ENCODE measurements around the gene FDCSP.
"Not testable (repeated sequence)": the region's sequence is repeated elsewhere in the genome, so short reads cannot be mapped to it uniquely, and the experiment has no call there.

The FDCSP gene

GRCh38 chr4:70225824-70226223 lies at the start of gene FDCSP:
Gene FDCSP, plus strand, starts transcription at chr4:70226124. Its CDS starts 5,071 bp downstream, at chr4:70231195.
- no peak within 1 kb of the TSS for H3K4me3 ChIP-seq (ENCODE audit: low read depth, low read length)

DNA sequence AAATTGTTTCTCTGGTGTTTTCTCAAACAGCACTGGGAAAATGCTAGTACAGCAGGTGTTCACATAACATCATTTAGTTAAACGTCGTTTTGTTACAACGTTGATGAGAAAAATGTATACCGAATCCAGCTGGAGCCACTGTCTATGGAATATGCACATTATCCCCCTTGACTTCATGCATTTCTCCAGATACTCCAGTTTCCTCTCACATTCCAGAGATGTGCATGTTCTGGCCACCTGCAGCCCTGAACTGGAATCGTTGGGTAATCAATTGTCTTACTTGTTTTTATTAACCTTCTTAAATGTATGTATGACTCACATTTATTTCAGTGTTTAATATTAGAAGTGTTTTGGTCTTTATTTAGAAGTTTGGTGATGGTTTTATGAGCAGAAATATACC lies 48.8 kb upstream of the FDCSP start:
- H3K4me3 ChIP-seq (ENCODE audit: low read depth, low read length) = no peak overlapping the region

- no peak overlapping the region for H3K4me3 ChIP-seq (ENCODE audit: low read depth, low read length)
Measured at GRCh38 chr4:70178075-70178660, 47.8 kb upstream of the FDCSP start.

DNA sequence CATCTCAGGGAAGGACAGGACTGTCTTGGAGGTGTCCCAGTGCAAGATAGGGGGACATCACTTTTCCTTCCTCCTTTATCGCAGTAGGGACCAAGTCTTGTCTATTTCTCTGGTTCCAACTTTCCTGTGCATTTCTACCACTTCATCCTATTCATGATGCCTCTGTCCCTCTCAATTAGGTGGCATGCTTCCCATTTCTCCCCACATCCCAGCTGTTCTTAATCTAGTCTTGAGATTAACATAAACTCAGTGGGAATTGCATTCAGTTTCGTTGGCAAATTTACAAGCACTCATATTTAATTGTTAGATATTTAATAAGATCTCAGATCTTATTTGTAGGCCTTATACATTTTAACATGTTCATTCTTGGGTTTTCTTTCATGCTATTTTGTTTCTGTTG lies 46.1 kb upstream of the FDCSP start:
- no peak overlapping the region for H3K4me3 ChIP-seq (ENCODE audit: low read depth, low read length)

GRCh38 chr4:70181864-70182263 lies 44.1 kb upstream of the FDCSP start:
- H3K4me3 ChIP-seq (ENCODE audit: low read depth, low read length) = no peak overlapping the region

GRCh38 chr4:70182517-70183167 lies 43.3 kb upstream of the FDCSP start:
- no peak overlapping the region for H3K4me3 ChIP-seq (ENCODE audit: low read depth, low read length)

DNA sequence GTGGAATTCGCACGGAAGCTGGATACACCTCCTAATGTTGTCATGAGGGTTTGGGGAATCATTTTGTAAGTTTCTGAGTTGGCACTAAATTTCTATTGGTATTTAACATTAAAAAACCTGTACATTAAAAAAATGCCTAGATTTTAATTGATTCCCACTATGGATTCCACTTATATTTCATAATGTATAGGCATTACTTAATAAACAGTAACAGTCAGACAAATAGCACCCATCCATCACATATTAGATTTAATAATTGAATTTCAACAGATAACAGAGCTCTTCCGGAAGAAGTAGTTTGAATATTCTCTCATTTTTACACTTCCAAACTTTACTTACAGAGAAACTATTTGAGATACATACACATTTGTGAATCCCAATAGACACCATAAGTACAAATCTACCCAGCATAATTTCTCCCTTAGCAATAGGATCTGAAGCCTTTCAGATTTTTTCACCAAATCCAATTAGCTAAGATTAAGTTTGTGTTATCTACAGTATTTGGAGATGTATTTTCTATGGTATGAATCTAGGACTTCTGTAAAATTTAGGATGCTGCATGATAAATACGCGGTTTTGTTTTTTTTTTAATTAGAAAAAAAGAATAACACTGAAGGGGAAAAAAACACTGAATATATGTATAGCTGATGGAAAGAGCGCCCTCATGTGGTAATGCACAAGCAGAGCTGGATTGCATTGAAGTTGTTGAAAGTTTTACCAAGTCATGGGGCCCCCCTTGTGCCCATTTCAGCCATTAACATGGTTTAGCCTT lies 42.6 kb upstream of the FDCSP start:
- H3K4me3 ChIP-seq (ENCODE audit: low read depth, low read length) = no peak overlapping the region

DNA sequence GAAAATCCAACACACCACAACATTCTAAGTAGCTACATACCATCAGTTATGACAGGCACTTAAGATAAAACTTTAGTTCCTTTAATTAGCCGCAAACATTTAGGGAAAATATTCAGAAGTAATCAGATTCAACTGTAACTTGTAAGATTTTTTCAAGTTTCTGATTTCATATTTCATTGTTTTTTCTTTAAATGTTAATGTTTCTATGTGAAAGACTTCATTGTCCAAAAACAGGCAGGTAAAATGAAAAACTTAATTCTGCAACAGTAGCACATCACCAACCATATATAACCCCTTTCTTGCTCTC lies 42.0 kb upstream of the FDCSP start:
- H3K4me3 ChIP-seq (ENCODE audit: low read depth, low read length) = no peak overlapping the region

DNA sequence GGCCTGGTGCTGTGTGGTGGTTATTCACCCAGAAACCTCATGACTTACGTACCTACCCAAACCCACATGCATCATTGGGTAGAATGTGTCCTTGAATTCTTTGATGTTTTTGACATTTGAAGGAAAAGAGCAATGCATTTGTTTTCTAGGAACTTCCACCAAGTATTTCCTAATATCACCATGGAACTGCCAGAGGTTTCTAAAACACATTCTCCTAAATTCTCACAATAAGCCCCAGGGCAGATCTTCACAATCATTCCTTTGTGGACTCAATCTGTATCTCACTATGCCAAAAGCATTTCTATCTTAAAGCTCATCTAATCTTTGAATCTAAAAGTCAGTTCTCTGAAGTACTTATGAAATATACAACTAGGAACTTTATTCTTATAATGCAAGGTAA lies 38.7 kb upstream of the FDCSP start:
- H3K4me3 ChIP-seq (ENCODE audit: low read depth, low read length) = no peak overlapping the region

DNA sequence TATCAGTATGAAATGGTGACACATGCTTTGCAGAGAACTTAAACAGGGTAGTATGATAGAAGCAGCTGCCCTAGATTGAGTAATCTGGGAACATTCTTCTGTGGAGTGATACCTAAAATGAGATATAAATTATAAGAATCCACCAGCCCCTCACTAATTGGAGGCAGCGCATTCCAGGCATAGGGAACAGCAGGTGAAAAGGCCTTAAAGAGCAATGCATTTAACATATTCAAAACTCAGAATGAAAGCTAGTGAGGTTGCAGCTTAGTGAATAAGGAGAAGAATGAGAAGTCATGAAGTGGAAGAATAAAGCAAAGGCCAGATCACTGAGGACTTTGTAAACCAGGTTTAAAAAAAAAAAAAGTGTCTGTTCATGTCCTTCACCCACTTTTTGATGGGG lies 35.3 kb upstream of the FDCSP start:
- H3K4me3 ChIP-seq (ENCODE audit: low read depth, low read length) = no peak overlapping the region

DNA sequence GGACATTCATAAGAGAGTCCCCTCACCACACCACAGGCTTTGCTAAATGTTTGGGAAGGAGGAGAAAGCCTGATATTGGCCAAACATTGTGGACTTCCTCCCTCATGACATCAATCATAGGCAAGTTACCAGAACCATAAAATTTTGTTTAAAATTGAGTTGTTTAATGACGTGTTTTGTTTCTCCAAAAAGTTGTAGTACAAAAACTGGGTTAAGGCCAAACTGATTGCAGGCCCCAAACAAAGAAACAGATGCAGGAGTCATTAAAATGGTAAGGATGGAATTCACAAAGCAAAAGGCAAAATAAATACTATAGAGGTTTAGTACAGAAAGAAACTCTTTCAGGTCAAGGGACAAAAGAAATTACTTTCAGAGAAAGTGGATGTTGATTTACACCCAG lies 34.3 kb upstream of the FDCSP start:
- no peak overlapping the region for H3K4me3 ChIP-seq (ENCODE audit: low read depth, low read length)

- H3K4me3 ChIP-seq (ENCODE audit: low read depth, low read length) = no peak overlapping the region
Measured at GRCh38 chr4:70192895-70193294, 33.0 kb upstream of the FDCSP start.

GRCh38 chr4:70195425-70195824 lies 30.5 kb upstream of the FDCSP start, which contains the start of gene ODAM:
Gene ODAM, plus strand, starts transcription at chr4:70195725. Its CDS starts 819 bp downstream, at chr4:70196544.
- H3K4me3 ChIP-seq (ENCODE audit: low read depth, low read length) = no peak within 1 kb of the TSS

DNA sequence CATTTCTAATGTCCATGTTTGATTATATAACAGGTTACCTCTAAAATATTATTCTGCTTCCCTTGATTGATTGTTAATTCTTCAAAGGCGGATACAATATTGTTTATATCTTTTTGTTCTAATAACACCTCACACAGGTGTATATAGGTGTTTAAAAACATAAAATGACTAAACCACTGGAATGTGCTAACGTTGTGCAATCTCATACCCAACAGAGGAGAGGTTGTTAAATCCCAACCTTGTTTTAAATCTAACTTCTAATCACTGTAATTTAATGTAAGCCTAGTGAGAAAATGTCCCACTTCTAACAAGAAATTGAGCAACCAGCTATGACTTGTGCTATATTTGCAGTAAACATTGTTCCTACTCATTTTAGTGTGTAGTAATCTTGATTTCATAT lies 29.1 kb upstream of the FDCSP start:
- H3K4me3 ChIP-seq (ENCODE audit: low read depth, low read length) = no peak overlapping the region

- H3K4me3 ChIP-seq (ENCODE audit: low read depth, low read length) = no peak overlapping the region
Measured at GRCh38 chr4:70197842-70198241, 28.1 kb upstream of the FDCSP start.

DNA sequence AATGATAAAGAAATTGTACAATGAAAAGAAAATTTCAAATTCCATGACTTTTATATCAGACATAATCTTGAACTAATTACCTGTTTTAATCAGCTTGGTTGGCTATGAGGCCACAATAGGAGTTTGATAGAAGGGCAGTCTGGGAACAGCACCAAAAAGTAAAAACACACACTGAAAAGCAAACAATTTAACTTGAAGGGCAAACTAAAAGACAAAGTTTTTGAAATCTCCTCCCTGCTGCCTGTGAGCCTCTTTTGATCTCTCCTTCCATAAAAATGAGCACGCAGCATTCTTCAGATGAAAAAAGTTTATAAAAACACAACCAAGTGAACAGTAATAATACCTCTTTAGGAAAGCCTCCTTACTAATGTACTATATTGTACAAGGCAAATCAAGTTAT lies 22.3 kb upstream of the FDCSP start:
- H3K4me3 ChIP-seq (ENCODE audit: low read depth, low read length) = no peak overlapping the region

DNA sequence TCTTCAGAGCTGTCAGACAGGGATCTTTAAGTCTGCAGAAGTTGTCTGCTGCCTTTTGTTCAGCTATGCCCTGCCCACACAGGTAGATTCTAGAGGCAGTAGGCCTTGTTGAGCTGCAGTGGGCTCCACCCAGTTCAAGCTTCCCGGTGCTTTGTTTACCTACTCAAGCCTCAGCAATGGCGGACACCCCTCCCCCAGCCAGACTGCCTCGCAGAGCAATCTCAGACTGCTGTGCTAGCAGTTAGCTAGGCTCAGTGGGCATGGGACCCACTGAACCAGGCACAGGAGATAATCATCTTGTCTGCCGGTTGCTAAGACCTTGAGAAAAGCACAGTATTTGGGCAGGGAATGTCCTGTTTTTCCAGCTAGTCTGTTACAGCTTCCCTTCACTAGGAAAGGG lies 13.2 kb upstream of the FDCSP start:
- not testable (repeated sequence) for H3K4me3 ChIP-seq (ENCODE audit: low read depth, low read length)

GRCh38 chr4:70216109-70216508 lies 9.8 kb upstream of the FDCSP start:
- H3K4me3 ChIP-seq (ENCODE audit: low read depth, low read length) = not testable (repeated sequence)

- not testable (repeated sequence) for H3K4me3 ChIP-seq (ENCODE audit: low read depth, low read length)
Measured at GRCh38 chr4:70216550-70216949, 9.4 kb upstream of the FDCSP start.

GRCh38 chr4:70221389-70221788 lies 4.5 kb upstream of the FDCSP start:
- H3K4me3 ChIP-seq (ENCODE audit: low read depth, low read length) = not testable (repeated sequence)

DNA sequence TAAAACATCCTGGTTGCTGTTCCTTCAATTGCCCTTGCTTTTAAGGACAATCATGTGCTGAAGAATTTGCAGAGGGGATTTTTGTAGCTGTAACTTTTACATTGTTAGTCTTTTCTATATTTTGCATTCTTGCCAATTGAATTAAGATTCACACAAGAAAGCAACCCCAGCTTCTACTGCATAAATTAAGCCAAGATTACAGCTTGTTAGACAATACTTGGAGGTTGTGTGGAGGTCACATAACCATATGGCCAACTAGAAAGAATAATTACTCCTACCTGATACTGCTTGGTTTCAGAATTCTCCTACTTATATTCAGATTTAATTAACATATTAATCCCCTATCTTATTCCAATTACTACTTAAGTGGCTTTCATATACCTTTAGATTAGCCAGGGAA lies 4.1 kb upstream of the FDCSP start:
- not testable (repeated sequence) for H3K4me3 ChIP-seq (ENCODE audit: low read depth, low read length)

- H3K4me3 ChIP-seq (ENCODE audit: low read depth, low read length) = no peak overlapping the region
Measured at GRCh38 chr4:70236125-70236524, 10.2 kb downstream of the FDCSP start.
